ENCODE data around the gene IQCK.

DNA sequence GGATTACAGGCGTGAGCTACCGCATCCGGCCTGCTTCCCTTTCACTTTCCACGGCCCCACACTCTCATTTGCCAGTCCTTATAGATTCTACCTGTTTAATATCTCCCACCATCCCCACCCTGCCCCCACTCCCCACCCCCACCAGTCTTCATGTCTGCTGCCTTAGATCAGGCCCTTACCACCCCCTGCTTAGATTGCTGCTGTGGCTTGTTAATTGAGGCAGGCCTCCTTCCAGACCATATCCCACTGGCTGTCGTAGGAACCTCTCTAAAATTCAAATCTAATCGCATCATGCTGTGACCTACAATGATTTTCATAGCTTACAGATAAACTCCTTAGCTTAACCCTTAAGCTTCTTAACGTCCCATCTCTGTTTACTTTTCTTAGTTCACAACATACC lies 4.9 kb downstream of the IQCK start:
- TF ChIP-seq, protein P1, sequence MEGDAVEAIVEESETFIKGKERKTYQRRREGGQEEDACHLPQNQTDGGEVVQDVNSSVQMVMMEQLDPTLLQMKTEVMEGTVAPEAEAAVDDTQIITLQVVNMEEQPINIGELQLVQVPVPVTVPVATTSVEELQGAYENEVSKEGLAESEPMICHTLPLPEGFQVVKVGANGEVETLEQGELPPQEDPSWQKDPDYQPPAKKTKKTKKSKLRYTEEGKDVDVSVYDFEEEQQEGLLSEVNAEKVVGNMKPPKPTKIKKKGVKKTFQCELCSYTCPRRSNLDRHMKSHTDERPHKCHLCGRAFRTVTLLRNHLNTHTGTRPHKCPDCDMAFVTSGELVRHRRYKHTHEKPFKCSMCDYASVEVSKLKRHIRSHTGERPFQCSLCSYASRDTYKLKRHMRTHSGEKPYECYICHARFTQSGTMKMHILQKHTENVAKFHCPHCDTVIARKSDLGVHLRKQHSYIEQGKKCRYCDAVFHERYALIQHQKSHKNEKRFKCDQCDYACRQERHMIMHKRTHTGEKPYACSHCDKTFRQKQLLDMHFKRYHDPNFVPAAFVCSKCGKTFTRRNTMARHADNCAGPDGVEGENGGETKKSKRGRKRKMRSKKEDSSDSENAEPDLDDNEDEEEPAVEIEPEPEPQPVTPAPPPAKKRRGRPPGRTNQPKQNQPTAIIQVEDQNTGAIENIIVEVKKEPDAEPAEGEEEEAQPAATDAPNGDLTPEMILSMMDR (IDR thresholded peaks at IDR 0.05), result no peak
- no peak for TF ChIP-seq POLR2A (IDR thresholded peaks at IDR 0.05)
